Measurements from ENCODE around the gene MACROD2. TPM values are rescaled to one million over a fixed set of nuclear protein-coding genes. Genes with fewer than 3 reads are reported as not detected.

MACROD2 gene
- total RNA-seq, 2 donors from 2014 or later, result 0.94 to 10.4 TPM

DNA sequence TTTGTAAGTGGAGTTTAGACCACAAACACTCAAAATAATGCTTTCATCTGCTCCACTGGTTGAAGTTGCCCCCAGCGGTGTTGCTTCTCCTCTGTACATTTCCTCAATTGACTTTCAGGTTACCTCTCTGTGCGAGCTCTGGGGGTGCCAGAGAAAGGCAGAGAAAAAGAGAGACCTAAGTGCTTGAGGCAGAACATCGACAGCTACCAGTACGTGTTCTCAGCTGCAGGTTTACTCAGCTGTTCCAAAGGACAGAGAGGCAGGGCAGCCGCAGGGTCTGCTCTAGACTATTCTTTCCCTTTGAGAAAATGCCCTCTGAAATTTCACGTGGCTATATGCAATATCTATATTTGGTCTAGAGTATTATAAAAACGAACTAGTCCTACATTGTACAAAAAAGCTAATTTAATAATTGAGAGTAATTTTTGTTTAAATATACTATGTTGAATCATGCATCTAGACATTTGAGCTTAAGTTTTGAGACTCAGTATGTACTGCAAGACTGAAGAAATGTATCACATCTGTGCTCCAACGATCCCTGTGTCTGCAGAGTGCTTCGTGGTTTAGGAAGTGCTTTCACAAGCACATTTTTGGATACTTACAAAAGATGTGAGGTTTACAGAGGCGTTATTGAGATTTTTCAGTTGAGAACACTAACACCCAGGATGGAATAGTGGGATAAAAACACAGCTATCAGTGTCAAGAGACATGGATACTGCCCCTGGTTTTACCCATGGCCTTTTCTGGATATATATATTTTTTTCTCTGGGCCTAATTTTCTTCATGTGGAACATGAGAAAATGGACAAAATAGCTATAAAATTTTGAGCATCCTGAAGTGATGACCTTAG lies 795.7 kb downstream of the MACROD2 start:
- no peaks in the 10 kb centered on the region for H3K36me3 ChIP-seq
- H3K4me1 ChIP-seq, result no peaks in the 10 kb centered on the region
- no peaks in the 10 kb centered on the region for H3K27me3 ChIP-seq
- H3K9me3 ChIP-seq, result no peaks in the 10 kb centered on the region
- no peak for DNase-seq (ENCODE audit: low spot score)
- no peak for TF ChIP-seq CTCF (IDR thresholded peaks at IDR 0.05)
- H3K4me3 ChIP-seq, result no peak overlapping the region
- H3K27ac ChIP-seq, result no peak overlapping the region

GRCh38 chr20:14792915-14793314 lies 797.6 kb downstream of the MACROD2 start:
- no peak for DNase-seq (ENCODE audit: low spot score)
- H3K27ac ChIP-seq, result no peak overlapping the region

GRCh38 chr20:14799545-14800216 lies 804.4 kb downstream of the MACROD2 start:
- Histone ChIP-seq H3K9me3 (no peaks in the 10 kb centered on the region), H3K36me3 (no peaks in the 10 kb centered on the region), H3K4me3 (no peak overlapping the region), H3K4me1 (no peaks in the 10 kb centered on the region), H3K27ac (no peak overlapping the region), H3K27me3 (no peaks in the 10 kb centered on the region)
- DNase-seq (ENCODE audit: low spot score), result no peak
- no peak for TF ChIP-seq CTCF (IDR thresholded peaks at IDR 0.05)

More at GRCh38 chr20:14792915-14793314, 797.6 kb downstream of the MACROD2 start:
- Histone ChIP-seq H3K4me1 (no peaks in the 10 kb centered on the region), H3K9me3 (no peaks in the 10 kb centered on the region), H3K27me3 (no peaks in the 10 kb centered on the region), H3K36me3 (no peaks in the 10 kb centered on the region), H3K4me3 (no peak overlapping the region)
- TF ChIP-seq CTCF (IDR thresholded peaks at IDR 0.05), result no peak

- no peak overlapping the region for H3K4me3 ChIP-seq
Observed at GRCh38 chr20:14800707-14801425, 805.5 kb downstream of the MACROD2 start.

More at GRCh38 chr20:14800707-14801425, 805.5 kb downstream of the MACROD2 start:
- no peaks in the 10 kb centered on the region for H3K9me3 ChIP-seq
- H3K4me1 ChIP-seq, result no peaks in the 10 kb centered on the region
- H3K36me3 ChIP-seq, result no peaks in the 10 kb centered on the region
- no peak overlapping the region for H3K27ac ChIP-seq
- no peak for TF ChIP-seq CTCF (IDR thresholded peaks at IDR 0.05)
- H3K27me3 ChIP-seq, result no peaks in the 10 kb centered on the region
- no peak for DNase-seq (ENCODE audit: low spot score)

Data from right atrium auricular region (tissue), 2 donors.